PC-9 (cell line): Measurements from ENCODE around the gene ASIC3. TPM values are rescaled to one million over a fixed set of nuclear protein-coding genes. Genes with fewer than 3 reads are reported as not detected.
"Not testable (repeated sequence)": the region's sequence is repeated elsewhere in the genome, so short reads cannot be mapped to it uniquely, and the experiment has no call there.

Experiments used
- BruUV-seq: library from RNA; stranded (reverse); fragments of 400-500 nt; replicated peaks from 2 replicates; lab custom pipeline; 2021; lab: Mats Ljungman, UMichigan
- CTCF ChIA-PET: fragments of 300-600 bp; sonication (Branson Sonifier 250); formaldehyde crosslinking; loops from one replicate; lab custom pipeline; 2022; ENCODE audit warnings: antibody characterized with exemption; lab: Charles Lee
- POLR2A ChIA-PET: fragments of 300-600 bp; sonication (Branson Sonifier 250); formaldehyde crosslinking; loops from one replicate; lab custom pipeline; 2022; ENCODE audit warnings: antibody characterized with exemption; ENCODE audit not compliant: unreplicated experiment; lab: Charles Lee
- DNase-seq, 2 experiments: peaks; one replicate each; pipeline versions ENCODE4 v3.0.0 to v3.0.0-alpha.2; 2015 to 2022; ENCODE audit warnings: mixed read lengths in 1 of 2
- H2AFZ ChIP-seq: fragments of 200-600 bp; sonication (generic); 2 replicates; pipeline ENCODE4 v1.8.1; 2017; ENCODE audit warnings: antibody characterized with exemption
- H3F3A ChIP-seq: fragments of 200-600 bp; sonication (generic); 2 replicates; pipeline ENCODE4 v1.8.1; 2017; ENCODE audit warnings: antibody characterized with exemption, mild to moderate bottlenecking, low read depth; ENCODE audit not compliant: insufficient read depth
- H3K27ac ChIP-seq: fragments of 200-600 bp; sonication (generic); 2 replicates; pipeline ENCODE4 v1.6.1; 2016; ENCODE audit warnings: mixed run types
- H3K27me3 ChIP-seq: fragments of 200-600 bp; sonication (generic); 2 replicates; pipeline ENCODE4 v1.6.1; 2016; ENCODE audit warnings: low read depth, mixed run types; ENCODE audit not compliant: insufficient read depth
- H3K36me3 ChIP-seq: fragments of 200-600 bp; sonication (generic); 2 replicates; pipeline ENCODE4 v1.6.1; 2016; ENCODE audit warnings: low read depth, mixed run types
- H3K4me1 ChIP-seq: fragments of 200-600 bp; sonication (generic); replicated peaks from 2 replicates; pipeline ENCODE4 v1.6.1; 2016; ENCODE audit warnings: mixed run types; ENCODE audit not compliant: insufficient read depth
- H3K4me2 ChIP-seq: fragments of 200-600 bp; sonication (generic); 2 replicates; pipeline ENCODE4 v1.6.1; 2017; ENCODE audit warnings: mixed run types
- H3K4me3 ChIP-seq: fragments of 200-600 bp; sonication (generic); 2 replicates; pipeline ENCODE4 v1.6.1; 2016; ENCODE audit warnings: mixed run types
- H3K79me2 ChIP-seq: fragments of 200-600 bp; sonication (generic); 2 replicates; pipeline ENCODE4 v1.6.1; 2017; ENCODE audit warnings: low read depth, mixed run types
- H3K9me2 ChIP-seq: fragments of 200-600 bp; sonication (generic); 2 replicates; pipeline ENCODE4 v1.8.1; 2017; ENCODE audit warnings: mild to moderate bottlenecking; ENCODE audit not compliant: insufficient read depth
- H3K9me3 ChIP-seq: fragments of 200-600 bp; sonication (generic); 2 replicates; pipeline ENCODE4 v1.8.1; 2016; ENCODE audit warnings: low read depth; ENCODE audit not compliant: insufficient read depth
- H4K20me1 ChIP-seq: fragments of 200-600 bp; sonication (generic); 2 replicates; pipeline ENCODE4 v1.8.1; 2017; ENCODE audit not compliant: insufficient read depth
- CTCF ChIP-seq: fragments of 200-600 bp; sonication (generic); conservative IDR thresholded peaks from 2 replicates; pipeline ENCODE4 v1.6.1; 2017; ENCODE audit warnings: mixed run types, antibody characterized with exemption, mild to moderate bottlenecking, moderate library complexity
- EZH2 ChIP-seq: fragments of 200-600 bp; sonication (generic); IDR thresholded peaks from 2 replicates; pipeline ENCODE4 v1.8.0; 2017; ENCODE audit warnings: antibody characterized with exemption, low read depth
- intact Hi-C: fragments of 100-400 bp; cut with micrococcal nuclease; formaldehyde crosslinking; loops from one replicate; pipeline ENCODE4 v1.10.0; 2022; ENCODE audit not compliant: unreplicated experiment
- total RNA-seq: library from RNA; stranded (reverse); gene quantifications from 2 replicates; pipeline ENCODE4 v1.2.3, GENCODE V29; 2021

ASIC3 gene
- total RNA-seq, 1 experiment from 2014 or later = 10.5 TPM

GRCh38 chr7:151025924-151026671 lies 22.2 kb upstream of the ASIC3 start:
- Histone ChIP-seq H3K9me3 (no peaks in the 10 kb centered on the region), H3K4me3 (no peak overlapping the region), H3K4me1 (peaks cover 55% of the 10 kb centered on the region), H3F3A (peaks cover 19% of the 10 kb centered on the region; the same call in 1 of the 2 replicates), H4K20me1 (no peaks in the 10 kb centered on the region), H3K9me2 (no peaks in the 10 kb centered on the region), H2AFZ (no peak overlapping the region), H3K27me3 (no peaks in the 10 kb centered on the region), H3K36me3 (no peaks in the 10 kb centered on the region), H3K4me2 (peak overlapping the region; percentile 44), H3K79me2 (peaks cover 21% of the 10 kb centered on the region), H3K27ac (peak overlapping the region; percentile 59)
- CTCF ChIA-PET = interaction anchor here (0.5 kb wide), 1 partner anchor 152 kb away, joined by 3 read pairs; no protein-coding TSS in a partner anchor
- intact Hi-C loops = loop anchor here (5.0 kb wide), 3 partner anchors 124 to 704 kb away; partner anchors contain the start of genes ACTR3C and LRRC61
- peak; percentile 73 to 98 for DNase-seq
- POLR2A ChIA-PET = interaction anchor here (0.6 to 0.7 kb wide), 2 partner anchors 36 to 1172 kb away, joined by 7 to 8 read pairs; no protein-coding TSS in a partner anchor
- no TSS peak for BruUV-seq
- TF ChIP-seq EZH2 (no peak), CTCF (no peak)

DNA sequence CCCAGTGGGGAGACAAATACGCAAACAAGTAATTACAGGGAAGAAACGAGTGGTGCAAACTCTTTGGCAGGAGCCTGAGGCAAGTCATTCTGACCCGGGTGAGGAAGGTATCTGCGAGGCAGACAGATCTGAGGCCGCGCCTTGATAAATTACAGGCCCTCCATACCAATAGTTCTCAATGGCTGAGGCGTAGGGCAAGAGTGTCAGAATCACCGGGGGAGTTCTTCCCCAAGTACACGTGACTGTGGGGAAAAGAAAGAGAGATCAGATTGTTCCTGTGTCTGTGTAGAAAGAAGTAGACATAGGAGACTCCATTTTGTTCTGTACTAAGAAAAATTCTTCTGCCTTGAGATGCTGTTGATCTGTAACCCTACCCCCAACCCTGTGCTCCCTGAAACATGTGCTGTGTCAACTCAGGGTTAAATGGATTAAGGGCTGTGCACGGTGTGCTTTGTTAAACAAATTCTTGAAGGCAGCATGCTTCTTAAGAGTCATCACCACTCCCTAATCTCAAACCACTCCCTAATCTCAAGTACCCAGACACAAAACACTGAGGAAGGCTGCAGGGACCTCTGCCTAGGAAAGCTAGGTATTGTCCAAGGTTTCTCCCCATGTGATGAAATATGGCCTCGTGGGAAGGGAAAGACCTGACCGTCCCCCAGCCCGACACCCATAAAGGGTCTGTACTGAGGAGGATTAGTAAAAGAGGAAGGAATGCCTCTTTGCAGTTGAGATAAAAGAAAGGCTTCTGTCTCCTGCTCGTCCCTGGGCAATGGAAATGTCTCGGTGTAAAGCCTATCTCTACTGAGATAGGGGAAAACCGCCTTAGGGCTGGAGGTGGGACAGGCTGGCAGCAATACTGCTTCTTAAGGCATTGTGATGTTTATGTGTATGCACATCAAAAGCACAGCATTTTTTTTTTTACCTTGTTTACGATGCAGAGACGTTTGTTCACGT lies 21.3 kb upstream of the ASIC3 start:
- H3K9me2 ChIP-seq, H2AFZ ChIP-seq, H3K36me3 ChIP-seq, BruUV-seq, H4K20me1 ChIP-seq, H3K27me3 ChIP-seq, H3K9me3 ChIP-seq, POLR2A ChIA-PET: not testable (repeated sequence)
- CTCF ChIA-PET = interaction anchor here (1.5 kb wide), 1 partner anchor 9 kb away, joined by 6 read pairs; no protein-coding TSS in a partner anchor
- Histone ChIP-seq H3K4me2 (peak overlapping the region; percentile 75), H3K4me1 (peaks cover 55% of the 10 kb centered on the region), H3K27ac (peak overlapping the region; percentile 59), H3K79me2 (peaks cover 21% of the 10 kb centered on the region), H3K4me3 (peak overlapping the region; percentile 59; the same call in 1 of the 2 replicates), H3F3A (peaks cover 19% of the 10 kb centered on the region; the same call in 1 of the 2 replicates)
- intact Hi-C loops = loop anchor here (5.0 kb wide), 3 partner anchors 125 to 705 kb away; partner anchors contain the start of genes ACTR3C and LRRC61
- DNase-seq = peak in 1 of 2 experiments; percentile 72

- CTCF ChIA-PET = interaction anchor here (0.6 to 1.5 kb wide), 5 partner anchors 10 to 127 kb away, joined by 3 to 6 read pairs (median 3); partner anchors contain the start of gene FASTK
- POLR2A ChIA-PET = interaction anchor here (0.6 to 1.1 kb wide), 7 partner anchors 18 to 249 kb away, joined by 3 to 21 read pairs (median 5); partner anchors contain the start of gene CDK5
- peaks cover 19% of the 10 kb centered on the region; the same call in 1 of the 2 replicates for H3F3A ChIP-seq
- H3K36me3 ChIP-seq, H4K20me1 ChIP-seq, H3K9me3 ChIP-seq, DNase-seq, H3K9me2 ChIP-seq, H3K27me3 ChIP-seq: not testable (repeated sequence)
- peaks cover 21% of the 10 kb centered on the region for H3K79me2 ChIP-seq
- BruUV-seq = TSS peak; percentile 95
- H2AFZ ChIP-seq = peak overlapping the region; percentile 79
- peak overlapping the region; percentile 59 for H3K27ac ChIP-seq
- H3K4me1 ChIP-seq = peaks cover 55% of the 10 kb centered on the region
- H3K4me2 ChIP-seq = peak overlapping the region; percentile 75
- peak overlapping the region; percentile 59 for H3K4me3 ChIP-seq
- intact Hi-C loops = loop anchor here (1.0 to 5.0 kb wide), 7 partner anchors 12 to 705 kb away; partner anchors contain the start of genes ACTR3C, AGAP3 and LRRC61
Observed at GRCh38 chr7:151027728-151028130, 20.6 kb upstream of the ASIC3 start.
